ENCODE measurements around the gene FIP1L1.

FIP1L1 gene

GRCh38 chr4:53456178-53456577 is 78.7 kb downstream of the FIP1L1 start:
- Histone ChIP-seq H3K36me3 (ENCODE audit: control insufficient read depth, insufficient read depth, low read length) (no peaks in the 10 kb centered on the region), H3K27me3 (ENCODE audit: control insufficient read depth, insufficient read depth, low read length) (no peaks in the 10 kb centered on the region)
- TF ChIP-seq CTCF (IDR thresholded peaks at IDR 0.05) = no peak

GRCh38 chr4:53459548-53459947 is 82.1 kb downstream of the FIP1L1 start:
- no peak overlapping the region for H3K4me2 ChIP-seq (ENCODE audit: low read length)
- H3K36me3 ChIP-seq (ENCODE audit: control insufficient read depth, insufficient read depth, low read length) = no peaks in the 10 kb centered on the region
- no peak overlapping the region for H3K4me3 ChIP-seq (ENCODE audit: low read depth, low read length)
- no peak overlapping the region for H3K27ac ChIP-seq
- H3K9me3 ChIP-seq (ENCODE audit: control insufficient read depth, low read length) = no peaks in the 10 kb centered on the region
- no peaks in the 10 kb centered on the region for H3K27me3 ChIP-seq (ENCODE audit: control insufficient read depth, insufficient read depth, low read length)
- no peak for TF ChIP-seq CTCF (IDR thresholded peaks at IDR 0.05)
- H3K9ac ChIP-seq = no peak overlapping the region
- no peak overlapping the region for H2AFZ ChIP-seq
- no peaks in the 10 kb centered on the region for H3K4me1 ChIP-seq
- H3K79me2 ChIP-seq = no peaks in the 10 kb centered on the region

More at GRCh38 chr4:53456178-53456577, 78.7 kb downstream of the FIP1L1 start:
- Histone ChIP-seq H3K27ac (no peak overlapping the region), H3K4me2 (ENCODE audit: low read length) (no peak overlapping the region), H3K9ac (no peak overlapping the region), H3K4me3 (ENCODE audit: low read depth, low read length) (no peak overlapping the region), H3K4me1 (no peaks in the 10 kb centered on the region), H3K9me3 (ENCODE audit: control insufficient read depth, low read length) (no peaks in the 10 kb centered on the region), H3K79me2 (no peaks in the 10 kb centered on the region), H2AFZ (no peak overlapping the region)

GRCh38 chr4:53461244-53461643 is 83.8 kb downstream of the FIP1L1 start:
- no peak for TF ChIP-seq CTCF (IDR thresholded peaks at IDR 0.05)
- H3K36me3 ChIP-seq (ENCODE audit: control insufficient read depth, insufficient read depth, low read length) = no peaks in the 10 kb centered on the region
- H3K27me3 ChIP-seq (ENCODE audit: control insufficient read depth, insufficient read depth, low read length) = no peaks in the 10 kb centered on the region

GRCh38 chr4:53463340-53463739 is 85.9 kb downstream of the FIP1L1 start:
- H3K36me3 ChIP-seq (ENCODE audit: control insufficient read depth, insufficient read depth, low read length) = no peaks in the 10 kb centered on the region
- no peak for TF ChIP-seq CTCF (IDR thresholded peaks at IDR 0.05)
- no peak overlapping the region for H3K4me3 ChIP-seq (ENCODE audit: low read depth, low read length)
- H3K9ac ChIP-seq = no peak overlapping the region
- no peak overlapping the region for H2AFZ ChIP-seq
- no peak overlapping the region for H3K27ac ChIP-seq
- H3K9me3 ChIP-seq (ENCODE audit: control insufficient read depth, low read length) = no peaks in the 10 kb centered on the region
- H3K27me3 ChIP-seq (ENCODE audit: control insufficient read depth, insufficient read depth, low read length) = no peaks in the 10 kb centered on the region
- H3K4me2 ChIP-seq (ENCODE audit: low read length) = no peak overlapping the region
- no peaks in the 10 kb centered on the region for H3K79me2 ChIP-seq
- no peaks in the 10 kb centered on the region for H3K4me1 ChIP-seq

More at GRCh38 chr4:53461244-53461643, 83.8 kb downstream of the FIP1L1 start:
- Histone ChIP-seq H3K9ac (no peak overlapping the region), H3K4me3 (ENCODE audit: low read depth, low read length) (no peak overlapping the region), H2AFZ (no peak overlapping the region), H3K9me3 (ENCODE audit: control insufficient read depth, low read length) (no peaks in the 10 kb centered on the region), H3K4me2 (ENCODE audit: low read length) (no peak overlapping the region), H3K79me2 (no peaks in the 10 kb centered on the region), H3K4me1 (no peaks in the 10 kb centered on the region), H3K27ac (no peak overlapping the region)

- Histone ChIP-seq H3K4me3 (ENCODE audit: low read depth, low read length) (no peak overlapping the region), H3K36me3 (ENCODE audit: control insufficient read depth, insufficient read depth, low read length) (no peaks in the 10 kb centered on the region), H3K4me1 (no peaks in the 10 kb centered on the region), H3K9ac (no peak overlapping the region), H3K9me3 (ENCODE audit: control insufficient read depth, low read length) (no peaks in the 10 kb centered on the region), H3K4me2 (ENCODE audit: low read length) (no peak overlapping the region), H3K79me2 (no peaks in the 10 kb centered on the region), H3K27ac (no peak overlapping the region), H3K27me3 (ENCODE audit: control insufficient read depth, insufficient read depth, low read length) (no peaks in the 10 kb centered on the region), H2AFZ (no peak overlapping the region)
- no peak for TF ChIP-seq CTCF (IDR thresholded peaks at IDR 0.05)
Observed at GRCh38 chr4:53465281-53465680, 87.8 kb downstream of the FIP1L1 start.
